GM10266 (cell line): ENCODE results near the gene DNAJC6.

Experiments
- DNase-seq: peaks from one replicate; pipeline ENCODE4 v3.0.0; 2012; ENCODE audit errors: extremely low spot score
- TF ChIP-seq, protein P1 (sequence below): IDR thresholded peaks from 2 replicates; pipeline ENCODE4 v1.5.1; 2012; ENCODE audit warnings: mild to moderate bottlenecking, low read depth; ENCODE audit not compliant: control insufficient read depth, insufficient read depth; ENCODE audit errors: missing control alignments

The DNAJC6 gene

DNA sequence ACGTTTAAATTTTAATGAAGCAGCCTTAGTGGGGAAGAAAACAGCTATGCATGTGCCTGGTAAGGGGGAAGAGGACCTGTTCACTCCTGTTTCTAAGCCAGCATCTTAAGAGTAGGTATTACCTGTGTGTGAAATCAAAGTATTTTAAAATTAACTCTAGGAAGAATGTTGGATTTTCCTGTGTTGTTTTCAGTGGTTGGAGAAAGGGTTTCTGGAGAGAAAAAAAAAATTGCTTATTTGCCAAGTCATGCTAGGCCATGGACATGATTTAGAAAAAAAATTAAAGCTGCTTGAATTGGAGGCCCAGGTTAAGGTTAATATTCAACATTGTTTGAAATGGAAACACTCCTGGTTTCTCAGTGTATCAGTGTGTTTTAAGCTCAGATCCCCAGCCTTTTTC lies 42.9 kb upstream of the DNAJC6 start:
- no peak for DNase-seq
- TF ChIP-seq, protein P1, sequence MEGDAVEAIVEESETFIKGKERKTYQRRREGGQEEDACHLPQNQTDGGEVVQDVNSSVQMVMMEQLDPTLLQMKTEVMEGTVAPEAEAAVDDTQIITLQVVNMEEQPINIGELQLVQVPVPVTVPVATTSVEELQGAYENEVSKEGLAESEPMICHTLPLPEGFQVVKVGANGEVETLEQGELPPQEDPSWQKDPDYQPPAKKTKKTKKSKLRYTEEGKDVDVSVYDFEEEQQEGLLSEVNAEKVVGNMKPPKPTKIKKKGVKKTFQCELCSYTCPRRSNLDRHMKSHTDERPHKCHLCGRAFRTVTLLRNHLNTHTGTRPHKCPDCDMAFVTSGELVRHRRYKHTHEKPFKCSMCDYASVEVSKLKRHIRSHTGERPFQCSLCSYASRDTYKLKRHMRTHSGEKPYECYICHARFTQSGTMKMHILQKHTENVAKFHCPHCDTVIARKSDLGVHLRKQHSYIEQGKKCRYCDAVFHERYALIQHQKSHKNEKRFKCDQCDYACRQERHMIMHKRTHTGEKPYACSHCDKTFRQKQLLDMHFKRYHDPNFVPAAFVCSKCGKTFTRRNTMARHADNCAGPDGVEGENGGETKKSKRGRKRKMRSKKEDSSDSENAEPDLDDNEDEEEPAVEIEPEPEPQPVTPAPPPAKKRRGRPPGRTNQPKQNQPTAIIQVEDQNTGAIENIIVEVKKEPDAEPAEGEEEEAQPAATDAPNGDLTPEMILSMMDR: no peak

GRCh38 chr1:65267271-65267670 lies 42.1 kb upstream of the DNAJC6 start:
- TF ChIP-seq, protein P1: no peak
- DNase-seq: no peak

DNA sequence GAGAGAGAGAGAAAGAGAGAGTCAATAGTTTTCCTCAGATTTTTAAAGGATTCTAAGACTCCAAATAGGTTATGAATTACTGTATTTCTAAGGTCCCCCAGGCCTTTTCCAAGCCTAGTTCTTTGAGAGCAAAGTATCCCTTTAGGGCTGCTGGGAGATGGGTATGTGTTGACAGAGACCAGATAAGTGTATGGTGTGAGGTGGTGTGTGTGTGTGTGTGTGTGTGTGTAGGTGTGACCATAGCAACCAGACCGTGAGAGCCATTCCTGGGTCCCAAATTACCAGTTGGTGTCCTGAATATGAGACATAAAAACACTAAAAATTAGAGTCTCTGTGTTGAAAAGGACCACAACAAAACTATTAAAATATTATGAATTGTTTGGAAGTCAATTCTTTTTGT lies 41.7 kb upstream of the DNAJC6 start:
- TF ChIP-seq, protein P1: no peak

GRCh38 chr1:65269612-65270011 lies 39.7 kb upstream of the DNAJC6 start:
- DNase-seq: no peak
- TF ChIP-seq, protein P1: no peak

More for the DNA sequence above, 41.7 kb upstream of the DNAJC6 start:
- no peak for DNase-seq

DNA sequence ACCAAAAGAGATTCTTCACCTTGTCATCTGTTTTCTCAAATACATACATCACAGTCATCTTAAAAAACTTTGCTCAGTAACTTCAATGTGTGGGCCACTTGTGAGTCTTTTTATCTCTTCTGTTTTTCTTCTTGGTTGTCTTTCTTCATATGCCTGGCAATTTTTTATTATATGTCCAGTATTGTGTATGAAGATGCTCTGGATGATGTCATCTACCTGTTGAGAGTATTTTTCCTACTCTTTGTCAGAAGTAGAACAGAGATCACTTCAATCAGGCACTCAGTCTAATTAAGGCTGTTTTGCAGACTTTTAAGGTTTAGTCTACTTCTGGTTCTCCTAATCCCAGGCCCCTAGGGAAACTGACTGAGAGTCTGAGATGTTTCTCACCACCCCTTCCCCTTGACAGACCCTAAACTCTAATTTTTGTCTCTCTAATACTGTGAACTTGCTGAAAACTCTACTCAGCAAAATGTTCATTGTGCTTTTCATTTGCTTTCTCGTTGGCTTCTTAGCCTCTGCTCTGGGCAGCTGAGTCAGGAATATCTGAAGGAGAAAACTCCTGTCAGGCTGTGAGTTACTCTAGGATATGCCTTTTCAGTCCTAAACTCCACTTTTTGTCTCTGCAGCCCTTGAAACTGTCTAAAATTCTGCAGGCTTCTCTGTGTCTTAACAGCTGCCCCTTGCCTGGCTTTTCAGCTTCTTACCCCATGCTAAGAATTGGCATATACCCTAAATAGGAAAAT lies 33.0 kb upstream of the DNAJC6 start:
- DNase-seq: no peak

DNA sequence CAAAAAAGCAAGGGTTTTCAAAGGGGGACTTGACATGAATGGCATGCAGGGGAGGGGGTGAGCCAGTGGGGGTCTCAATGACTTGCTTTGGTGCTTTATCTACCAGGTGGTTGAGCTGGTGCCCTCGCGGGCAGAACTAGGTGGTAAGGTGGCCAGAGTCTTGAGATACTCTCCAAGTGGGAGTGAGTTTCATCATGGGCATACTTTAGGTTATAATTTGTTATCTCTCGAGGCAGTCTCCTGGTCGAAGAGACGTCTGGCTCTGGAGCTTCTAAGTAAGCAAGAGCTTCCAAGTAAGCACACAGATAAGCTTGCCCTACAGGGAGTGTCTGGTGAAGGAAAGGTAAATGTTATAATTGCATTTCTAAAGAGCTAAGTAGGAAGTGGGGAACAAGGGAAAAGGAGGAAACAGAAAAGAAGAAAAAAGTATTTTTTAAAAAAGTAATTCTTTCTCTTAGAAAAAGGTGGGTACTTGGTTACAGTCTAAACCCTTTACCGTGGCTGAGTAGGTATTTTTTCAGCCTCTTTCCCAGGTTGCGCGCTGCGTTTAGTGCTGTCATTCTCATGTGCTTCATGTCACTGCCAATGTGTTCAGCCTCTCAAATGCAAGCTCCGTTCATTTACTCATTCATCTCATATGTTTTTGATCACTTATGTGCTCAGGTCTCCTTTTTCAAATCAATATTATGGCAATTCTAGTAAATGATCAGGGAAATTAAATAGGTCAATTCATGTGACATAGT lies 31.6 kb upstream of the DNAJC6 start:
- DNase-seq: no peak
- TF ChIP-seq, protein P1: no peak

More for the DNA sequence above, 33.0 kb upstream of the DNAJC6 start:
- TF ChIP-seq, protein P1: no peak
